CD4-positive, alpha-beta T cell treated with Interleukin-12 subunit alpha and Interleukin-12 subunit beta, for 1 hour (primary cell): Measurements from ENCODE around the gene NEU1.
A peak's percentile ranks its signal among the peaks of the same experiment; 100 is the strongest.
"Not testable (repeated sequence)": the region's sequence is repeated elsewhere in the genome, so short reads cannot be mapped to it uniquely, and the experiment has no call there.

ENCODE experiments used
- DNase-seq: peaks from one replicate; pipeline ENCODE4 v3.0.0-alpha.2; 2020

The NEU1 gene

DNA sequence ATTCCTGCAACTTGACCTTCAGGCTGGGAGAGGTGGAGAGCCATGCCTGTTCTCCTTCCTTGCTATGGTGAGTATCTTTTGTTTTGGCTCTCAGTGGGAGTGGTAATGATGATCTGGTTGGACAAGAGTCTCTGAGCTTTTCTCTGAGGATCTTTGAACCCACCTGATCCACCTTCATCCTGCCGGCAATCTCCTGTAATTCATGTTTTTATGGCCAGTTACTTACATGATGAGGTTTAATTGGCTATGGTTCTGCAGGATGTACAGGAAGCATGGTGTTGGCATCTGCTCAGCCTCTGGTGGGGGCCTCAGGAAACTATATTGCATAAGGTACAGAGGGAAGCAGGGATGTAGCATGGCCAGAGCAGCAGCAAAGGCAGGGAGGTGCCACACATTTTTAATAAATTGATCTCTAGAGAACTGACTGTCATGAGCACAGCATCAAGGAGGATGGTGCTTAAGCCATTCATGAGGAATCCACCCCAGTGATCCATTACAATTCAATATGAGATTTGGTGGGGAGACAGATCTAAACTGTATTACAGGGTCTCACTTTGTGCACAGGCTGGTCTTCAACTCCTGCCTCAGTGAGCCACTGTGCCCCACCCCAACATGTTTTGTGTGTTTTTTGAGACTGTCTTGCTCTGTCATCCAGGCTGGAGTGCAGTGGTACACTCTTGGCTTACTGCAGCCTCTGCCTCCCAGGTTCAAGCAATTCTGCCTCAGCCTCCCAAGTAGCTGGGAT, 25.1 kb downstream of the NEU1 start:
- DNase-seq = no peak

DNA sequence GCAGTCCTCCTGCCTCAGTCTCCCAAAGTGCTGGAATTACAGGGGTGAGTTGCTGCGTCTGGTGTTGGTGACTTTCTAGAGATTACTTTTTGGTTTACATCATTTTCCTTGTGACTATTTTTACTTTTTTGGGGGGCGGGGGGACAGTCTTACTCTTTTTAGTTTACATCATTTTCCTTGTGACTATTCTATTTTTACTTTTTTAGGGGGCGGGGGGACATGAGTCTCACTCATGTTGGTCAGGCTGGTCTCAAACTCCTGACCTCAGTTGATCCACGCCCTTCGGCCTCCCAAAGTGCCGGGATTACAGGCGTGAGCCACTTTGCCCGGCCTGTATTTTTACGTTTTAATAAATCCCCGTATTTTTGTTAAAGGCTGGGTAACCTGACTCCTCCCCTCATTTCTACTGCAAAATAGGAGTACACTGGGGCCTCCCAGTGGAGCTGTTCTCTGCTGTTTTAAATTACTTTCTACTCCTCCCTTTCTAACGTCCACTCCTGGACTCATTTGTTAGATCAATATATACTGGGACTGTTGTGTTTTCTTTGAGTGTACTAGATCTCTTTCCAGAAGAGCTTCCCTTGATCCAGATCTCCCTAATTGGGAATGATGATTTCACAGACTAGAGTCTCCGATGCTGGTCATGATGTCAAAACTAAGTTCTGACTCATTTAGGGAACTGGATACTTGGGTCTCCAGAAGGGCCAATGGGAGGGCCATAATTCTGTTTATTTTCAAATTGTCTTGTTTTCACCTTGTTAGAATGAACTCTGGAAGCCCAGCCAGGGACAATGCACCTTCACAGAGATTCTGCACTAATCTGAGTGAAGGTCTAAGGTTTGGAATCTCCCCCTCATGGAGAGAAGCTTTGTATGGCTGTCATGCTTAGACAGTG, 25.9 kb downstream of the NEU1 start:
- no peak for DNase-seq

DNA sequence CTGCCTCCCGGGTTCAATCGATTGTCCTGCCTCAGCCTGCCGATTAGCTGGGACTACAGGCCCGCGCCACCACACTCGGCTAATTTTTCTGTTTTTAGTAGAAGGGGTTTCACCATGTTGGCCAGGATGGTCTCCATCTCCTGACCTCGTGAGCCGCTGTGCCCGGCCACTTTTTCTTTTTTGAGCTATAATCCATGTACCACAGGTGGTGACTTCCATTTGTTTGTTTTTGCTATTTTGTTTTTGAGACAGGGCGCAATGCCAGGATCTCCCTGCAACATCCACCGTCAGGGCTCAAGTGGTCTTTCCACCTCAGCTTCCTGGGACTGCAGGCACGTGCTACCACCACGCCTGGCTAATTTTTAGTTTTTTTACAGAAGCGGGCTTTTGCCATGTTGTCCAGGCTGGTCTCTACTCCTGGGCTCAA, 26.6 kb downstream of the NEU1 start:
- no peak for DNase-seq

DNA sequence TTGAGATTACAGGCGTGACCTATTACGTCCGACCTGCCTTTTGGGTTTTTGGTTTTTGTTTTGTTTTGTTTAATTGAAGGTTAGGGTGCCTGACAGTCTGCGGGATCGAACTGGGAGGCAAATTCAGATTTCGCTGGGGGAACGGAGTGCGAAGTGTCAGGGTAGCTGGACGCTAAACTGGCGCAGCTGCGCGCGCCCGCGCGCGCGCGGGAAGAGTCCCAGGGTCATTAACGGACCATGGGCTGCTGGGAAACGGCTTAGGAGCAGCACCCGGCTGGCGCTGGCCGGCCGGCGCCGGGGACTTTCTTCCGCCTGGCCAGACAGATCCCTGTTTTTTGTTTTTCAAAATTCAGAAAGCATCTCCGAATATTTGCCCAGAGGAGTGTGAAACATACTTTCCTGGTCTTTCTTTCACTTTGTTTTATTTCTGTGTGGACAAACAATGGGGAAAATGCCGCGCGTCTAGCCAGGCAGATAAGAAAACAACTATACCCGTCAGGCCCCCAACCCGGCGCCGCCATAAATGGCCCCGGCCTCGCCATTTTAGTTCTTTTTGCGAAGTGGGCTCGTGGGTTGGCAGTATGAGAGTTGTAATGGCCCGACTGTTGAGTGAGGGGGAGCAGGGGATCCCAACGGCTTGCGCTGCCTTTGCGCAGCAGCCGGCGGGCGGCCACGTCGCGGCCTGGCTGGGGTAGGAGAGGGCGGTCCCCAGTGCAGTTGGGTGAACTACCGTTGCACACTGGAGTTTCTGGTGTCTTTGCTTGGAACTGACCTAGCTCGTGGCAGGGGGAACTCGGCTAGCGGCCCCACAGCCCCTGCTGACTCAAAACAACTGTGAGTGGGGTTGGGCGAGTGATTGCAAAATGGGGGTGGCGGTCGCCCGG, 28.0 kb downstream of the NEU1 start:
- DNase-seq = peak; percentile 85

DNA sequence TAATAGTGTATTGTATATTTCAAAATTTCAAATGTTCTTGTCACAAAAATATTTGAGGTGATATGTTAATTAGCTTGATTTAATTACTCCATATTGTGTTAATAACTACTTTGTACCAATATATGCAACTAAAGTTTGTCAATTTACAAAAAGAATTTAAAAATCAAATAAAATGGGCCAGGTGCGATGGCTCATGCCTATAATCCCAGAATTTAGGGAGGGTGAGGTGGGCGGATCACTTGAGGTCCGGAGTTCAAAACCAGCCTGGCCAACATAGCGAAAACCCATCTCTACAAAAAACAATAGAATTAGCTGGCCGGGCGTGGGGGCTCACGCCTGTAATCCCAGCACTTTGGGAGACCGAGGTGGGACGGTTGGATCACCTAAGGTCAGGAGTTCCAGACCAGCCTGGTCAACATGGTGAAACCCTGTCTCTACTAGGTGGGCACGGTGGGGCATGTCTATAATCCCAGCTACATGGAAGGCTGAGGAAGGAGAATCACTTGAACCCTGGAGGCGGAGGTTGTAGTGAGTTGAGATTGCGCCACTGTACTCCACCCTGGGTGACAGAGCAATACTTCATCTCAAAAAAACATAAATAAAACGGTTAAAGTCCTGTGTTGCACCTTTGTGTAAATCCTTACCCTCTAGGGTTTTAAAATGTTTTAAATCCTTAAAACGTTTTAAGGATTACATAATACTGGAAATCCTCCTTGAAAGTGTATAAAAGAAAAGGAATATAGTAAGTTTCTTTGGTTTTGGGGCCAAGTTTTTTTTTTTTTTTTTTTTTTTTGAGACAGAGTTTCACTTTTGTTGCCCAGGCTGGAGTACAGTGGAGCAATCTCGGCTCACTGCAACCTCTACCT, 31.0 kb downstream of the NEU1 start:
- DNase-seq = no peak

DNA sequence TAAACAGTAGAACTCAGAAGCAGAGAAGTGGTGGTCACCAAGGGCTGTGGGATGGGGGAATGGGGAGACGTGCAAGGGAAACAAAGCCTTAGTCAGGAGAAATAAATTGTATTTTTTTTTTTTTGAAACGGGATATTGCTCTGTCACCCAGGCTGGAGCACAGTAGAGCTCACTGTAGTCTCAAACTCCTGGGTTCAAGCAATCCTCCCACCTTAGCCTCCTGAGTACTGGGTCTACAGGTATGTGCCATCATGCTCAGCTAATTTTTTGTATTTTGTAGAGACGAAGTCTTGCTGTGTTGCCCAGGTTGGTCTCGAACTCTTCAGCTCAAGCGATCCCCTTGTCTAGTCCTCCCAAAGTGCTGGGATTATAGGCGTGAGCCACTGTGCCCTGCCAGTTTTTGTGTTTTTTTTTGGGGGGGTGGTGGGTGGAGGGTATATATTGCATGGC, 31.7 kb downstream of the NEU1 start:
- no peak for DNase-seq

DNA sequence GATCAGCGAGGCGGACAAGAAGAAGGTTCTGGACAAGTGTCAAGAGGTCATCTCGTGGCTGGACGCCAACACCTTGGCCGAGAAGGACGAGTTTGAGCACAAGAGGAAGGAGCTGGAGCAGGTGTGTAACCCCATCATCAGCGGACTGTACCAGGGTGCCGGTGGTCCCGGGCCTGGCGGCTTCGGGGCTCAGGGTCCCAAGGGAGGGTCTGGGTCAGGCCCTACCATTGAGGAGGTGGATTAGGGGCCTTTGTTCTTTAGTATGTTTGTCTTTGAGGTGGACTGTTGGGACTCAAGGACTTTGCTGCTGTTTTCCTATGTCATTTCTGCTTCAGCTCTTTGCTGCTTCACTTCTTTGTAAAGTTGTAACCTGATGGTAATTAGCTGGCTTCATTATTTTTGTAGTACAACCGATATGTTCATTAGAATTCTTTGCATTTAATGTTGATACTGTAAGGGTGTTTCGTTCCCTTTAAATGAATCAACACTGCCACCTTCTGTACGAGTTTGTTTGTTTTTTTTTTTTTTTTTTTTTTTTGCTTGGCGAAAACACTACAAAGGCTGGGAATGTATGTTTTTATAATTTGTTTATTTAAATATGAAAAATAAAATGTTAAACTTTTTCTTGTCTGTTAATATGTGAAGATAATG, 32.9 kb downstream of the NEU1 start:
- DNase-seq = peak; percentile 63

DNA sequence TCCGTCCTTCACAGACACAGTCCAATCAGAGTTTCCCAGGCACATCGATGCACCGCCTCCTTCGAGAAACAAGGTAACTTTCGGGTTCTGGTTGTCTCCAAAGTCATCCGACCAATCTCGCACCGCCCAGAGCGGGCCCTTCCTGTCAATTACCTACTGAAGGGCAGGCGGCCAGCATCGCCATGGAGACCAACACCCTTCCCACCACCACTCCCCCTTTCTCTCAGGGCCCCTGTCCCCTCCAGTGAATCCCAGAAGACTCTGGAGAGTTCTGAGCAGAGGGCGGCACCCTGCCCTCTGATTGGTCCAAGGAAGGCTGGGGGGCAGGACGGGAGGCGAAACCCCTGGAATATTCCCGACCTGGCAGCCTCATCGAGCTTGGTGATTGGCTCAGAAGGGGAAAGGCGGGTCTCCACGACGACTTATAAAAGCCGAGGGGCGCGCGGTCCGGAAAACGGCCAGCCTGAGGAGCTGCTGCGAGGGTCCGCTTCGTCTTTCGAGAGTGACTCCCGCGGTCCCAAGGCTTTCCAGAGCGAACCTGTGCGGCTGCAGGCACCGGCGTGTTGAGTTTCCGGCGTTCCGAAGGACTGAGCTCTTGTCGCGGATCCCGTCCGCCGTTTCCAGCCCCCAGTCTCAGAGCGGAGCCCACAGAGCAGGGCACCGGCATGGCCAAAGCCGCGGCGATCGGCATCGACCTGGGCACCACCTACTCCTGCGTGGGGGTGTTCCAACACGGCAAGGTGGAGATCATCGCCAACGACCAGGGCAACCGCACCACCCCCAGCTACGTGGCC, 35.1 kb downstream of the NEU1 start, which contains the start of gene HSPA1B:
Gene HSPA1B, plus strand, starts transcription at position 453 of the 794 bp plus-strand sequence. Its CDS starts 213 bp downstream, at position 666.
- peak; percentile 94 for DNase-seq

DNA sequence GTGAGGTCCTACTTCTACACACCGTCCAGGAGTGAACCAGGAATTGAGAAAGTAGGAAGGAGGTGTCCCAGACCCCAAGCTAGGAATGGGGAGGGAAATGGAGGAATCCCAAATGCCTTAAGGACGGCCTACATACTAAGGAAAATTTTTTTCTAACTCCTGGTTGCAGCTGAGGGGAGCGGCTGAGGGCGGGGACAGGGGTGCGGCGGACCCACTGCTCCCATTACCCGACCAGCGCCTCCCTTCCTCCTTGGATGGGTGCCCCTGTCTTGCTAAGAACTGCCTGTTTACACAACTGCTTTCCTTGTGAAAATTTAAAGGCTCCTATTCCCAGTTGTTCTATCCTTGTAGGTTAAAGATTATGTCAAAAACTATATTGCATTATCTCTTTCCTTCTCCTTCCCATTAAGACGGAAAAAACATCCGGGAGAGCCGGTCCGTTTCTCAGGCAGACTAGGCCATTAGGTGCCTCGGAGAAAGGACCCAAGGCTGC, 35.8 kb downstream of the NEU1 start:
- no peak for DNase-seq

DNA sequence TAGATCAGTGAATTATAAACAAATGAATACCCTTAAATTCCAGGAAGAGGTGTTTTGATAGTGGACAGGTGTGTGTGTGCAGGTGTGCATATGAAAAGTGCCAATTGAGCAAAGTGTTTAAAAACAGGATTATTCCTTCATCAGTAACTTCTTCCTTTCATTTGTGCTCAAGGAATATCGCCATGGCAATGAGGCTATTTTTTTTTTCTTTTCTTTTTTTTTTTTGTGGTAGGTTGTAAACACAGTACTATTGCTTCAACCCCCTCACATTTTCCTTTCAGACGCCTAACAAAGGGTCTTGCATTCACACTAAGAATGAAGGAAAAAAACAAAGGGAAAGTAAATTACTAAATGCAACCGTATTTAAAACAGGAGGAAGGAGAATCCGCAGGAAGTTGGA, 37.1 kb downstream of the NEU1 start:
- no peak for DNase-seq

DNA sequence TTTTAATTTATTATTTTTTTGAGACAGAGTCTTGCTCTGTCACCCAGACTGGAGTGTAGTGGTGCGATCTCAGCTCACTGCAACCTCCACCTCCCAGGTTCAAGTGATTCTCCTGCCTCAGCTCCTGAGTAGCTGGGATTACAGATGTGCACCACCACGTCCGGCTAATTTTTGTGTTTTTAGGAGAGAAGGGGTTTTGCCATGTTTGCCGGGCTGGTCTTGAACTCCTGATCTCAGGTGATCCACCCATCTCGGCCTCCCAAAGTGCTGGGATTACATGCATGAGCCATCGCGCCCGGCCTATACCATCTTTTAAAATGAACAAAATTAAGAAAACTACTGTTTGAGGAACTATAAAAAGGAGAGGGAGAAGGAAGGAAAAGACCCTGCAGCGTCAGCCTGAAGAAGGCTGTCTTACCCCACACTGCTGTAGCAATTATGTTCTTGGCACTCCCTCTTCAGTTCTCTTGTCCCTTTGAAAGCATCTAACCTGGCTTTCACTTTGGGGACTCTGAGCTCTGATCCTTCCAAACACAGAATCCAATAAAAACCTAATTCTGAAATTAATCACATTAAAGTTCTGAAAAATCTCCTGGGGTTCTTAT, 38.9 kb downstream of the NEU1 start:
- DNase-seq = not testable (repeated sequence)

DNA sequence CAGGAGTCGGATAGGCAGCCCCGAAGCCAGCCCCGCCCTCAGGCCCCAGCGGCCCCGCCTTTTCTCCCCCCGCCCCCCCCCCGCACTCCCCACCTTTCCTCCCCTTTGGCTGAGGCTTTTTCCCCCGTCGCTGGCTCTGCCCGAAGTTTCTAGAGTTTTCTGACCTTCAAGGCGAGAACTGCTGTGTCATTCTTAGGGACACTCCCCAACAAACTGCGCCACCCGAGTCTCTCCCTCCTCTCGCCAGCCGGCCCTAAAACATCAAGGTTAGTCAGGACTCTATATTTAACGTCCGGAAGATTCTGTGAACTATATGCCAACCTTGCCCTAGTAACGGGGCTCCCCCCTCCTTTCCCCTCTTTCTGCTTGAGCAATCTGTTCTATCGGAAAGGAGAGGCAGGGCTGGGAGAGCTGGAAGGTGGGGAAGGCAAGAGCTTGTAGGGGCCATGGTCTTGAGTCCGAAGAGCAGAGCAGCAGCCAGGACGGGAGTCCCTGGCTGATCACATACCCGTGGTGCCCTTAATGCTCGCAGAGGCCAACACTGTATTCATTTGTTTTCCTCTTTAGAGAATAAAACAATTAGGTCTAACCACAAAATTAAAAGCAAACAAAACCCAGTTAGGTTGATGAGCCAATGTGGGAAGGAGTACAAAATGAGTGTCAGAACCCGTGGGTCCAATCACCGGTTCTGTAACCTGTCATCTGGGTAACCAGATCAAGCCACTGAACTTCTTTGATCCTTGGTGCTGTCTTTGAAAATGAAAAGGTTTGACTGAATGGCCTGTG, 40.4 kb downstream of the NEU1 start:
- DNase-seq = peak; percentile 79

DNA sequence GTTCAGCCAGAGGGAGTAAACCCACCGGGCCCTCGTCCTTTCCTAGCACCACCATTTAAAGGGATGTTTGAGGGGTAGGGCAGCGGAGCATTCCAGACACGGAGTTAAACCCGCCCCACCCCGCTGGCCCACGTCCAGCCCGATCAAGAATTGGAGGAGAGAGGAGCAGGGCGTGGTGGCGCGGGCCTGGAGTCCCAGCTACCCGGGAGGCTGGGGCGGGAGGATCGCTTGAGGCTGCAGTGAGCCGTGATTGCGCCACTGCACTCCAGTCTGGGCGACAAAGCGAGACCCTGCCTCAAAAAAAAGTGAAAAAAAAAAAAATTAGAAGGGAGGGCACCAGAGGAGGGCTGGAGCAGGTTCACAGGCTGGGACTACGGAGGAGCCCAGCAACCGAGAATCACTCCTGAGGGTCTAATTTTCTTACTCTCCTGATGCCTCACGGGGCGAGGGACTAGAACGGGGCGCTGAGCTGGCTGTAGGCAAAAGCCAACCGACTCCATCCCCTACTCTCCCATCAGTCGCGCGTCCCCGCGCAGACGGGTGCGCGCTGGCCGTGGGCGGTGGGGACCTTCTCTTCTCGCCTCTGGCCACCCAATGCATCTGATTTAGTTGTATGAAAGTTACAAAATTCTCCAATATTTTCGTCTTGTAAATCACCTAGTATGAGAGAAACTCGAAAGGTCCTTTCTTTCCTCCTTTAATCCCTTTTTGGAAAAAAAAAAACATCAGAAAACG, 41.2 kb downstream of the NEU1 start:
- no peak for DNase-seq

DNA sequence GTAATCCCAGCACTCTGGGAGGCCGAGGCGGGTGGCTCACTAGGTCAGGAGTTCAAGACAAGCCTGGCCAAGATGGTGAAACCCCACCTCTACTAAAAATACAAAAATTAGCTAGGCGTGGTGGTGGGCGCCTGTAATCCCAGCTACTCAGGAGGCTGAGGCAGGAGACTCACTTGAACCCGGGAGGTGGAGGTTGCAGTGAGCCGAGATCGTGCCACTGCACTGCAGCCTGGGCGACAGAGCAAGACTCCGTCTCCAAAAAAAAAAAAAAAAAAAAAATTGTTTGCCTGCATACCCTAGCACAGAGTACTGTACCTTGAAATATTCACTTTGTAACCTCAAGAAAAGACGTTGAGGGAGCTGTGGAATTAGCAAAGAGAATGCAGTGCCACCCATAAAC, 42.2 kb downstream of the NEU1 start:
- not testable (repeated sequence) for DNase-seq

DNA sequence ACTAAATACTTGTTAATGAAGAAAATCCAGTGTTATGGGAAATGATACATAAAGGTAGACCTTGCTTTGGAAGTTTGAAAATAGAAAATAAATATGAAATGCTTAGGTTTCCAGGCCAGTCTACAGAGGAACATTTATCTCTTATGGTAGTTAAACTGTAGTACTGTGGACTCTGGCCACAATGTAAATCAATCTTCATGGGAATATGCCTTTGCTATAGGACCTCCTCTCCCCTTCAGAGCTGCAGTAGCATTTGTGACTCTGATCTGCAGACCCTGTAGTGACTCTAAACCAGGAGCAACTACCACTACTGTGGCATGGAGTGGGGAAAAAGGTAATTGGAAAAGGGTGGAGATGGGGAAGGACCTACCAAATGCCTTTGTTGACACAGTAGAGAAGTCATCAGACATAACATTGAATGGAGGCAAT, 42.7 kb downstream of the NEU1 start:
- no peak for DNase-seq

DNA sequence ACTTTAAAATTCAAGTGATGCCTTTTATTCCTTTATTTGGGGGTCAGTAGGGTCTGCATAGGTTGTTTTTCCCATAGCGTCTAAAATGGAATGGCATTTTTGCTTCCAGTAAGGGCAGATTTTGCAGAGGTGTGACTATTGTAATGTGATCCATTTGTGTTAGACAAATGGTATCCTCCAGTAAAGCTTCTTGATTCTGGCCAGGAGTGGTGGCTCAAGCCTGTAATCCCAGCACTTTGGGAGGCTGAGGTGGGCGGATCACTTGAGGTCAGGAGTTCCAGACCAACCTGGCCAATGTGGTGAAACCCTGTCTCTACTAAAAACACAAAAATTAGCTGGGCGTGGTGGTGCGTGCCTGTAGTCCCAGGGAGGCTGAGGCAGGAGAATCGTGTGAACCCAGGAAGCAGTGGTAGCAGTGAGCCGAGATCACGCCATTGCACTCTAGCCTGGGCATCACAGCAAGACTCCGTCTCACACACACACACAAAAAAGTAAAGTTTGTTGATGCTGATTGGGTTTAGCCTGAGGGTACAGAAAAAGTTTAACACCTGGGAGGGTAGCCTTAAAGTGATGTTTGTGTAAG, 44.6 kb downstream of the NEU1 start:
- DNase-seq = not testable (repeated sequence)

DNA sequence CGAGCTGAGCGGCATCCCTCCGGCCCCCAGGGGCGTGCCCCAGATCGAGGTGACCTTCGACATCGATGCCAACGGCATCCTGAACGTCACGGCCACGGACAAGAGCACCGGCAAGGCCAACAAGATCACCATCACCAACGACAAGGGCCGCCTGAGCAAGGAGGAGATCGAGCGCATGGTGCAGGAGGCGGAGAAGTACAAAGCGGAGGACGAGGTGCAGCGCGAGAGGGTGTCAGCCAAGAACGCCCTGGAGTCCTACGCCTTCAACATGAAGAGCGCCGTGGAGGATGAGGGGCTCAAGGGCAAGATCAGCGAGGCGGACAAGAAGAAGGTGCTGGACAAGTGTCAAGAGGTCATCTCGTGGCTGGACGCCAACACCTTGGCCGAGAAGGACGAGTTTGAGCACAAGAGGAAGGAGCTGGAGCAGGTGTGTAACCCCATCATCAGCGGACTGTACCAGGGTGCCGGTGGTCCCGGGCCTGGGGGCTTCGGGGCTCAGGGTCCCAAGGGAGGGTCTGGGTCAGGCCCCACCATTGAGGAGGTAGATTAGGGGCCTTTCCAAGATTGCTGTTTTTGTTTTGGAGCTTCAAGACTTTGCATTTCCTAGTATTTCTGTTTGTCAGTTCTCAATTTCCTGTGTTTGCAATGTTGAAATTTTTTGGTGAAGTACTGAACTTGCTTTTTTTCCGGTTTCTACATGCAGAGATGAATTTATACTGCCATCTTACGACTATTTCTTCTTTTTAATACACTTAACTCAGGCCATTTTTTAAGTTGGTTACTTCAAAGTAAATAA, 45.3 kb downstream of the NEU1 start:
- DNase-seq = peak; percentile 56
